ENCODE results near the gene PNKP. TPM values are rescaled to one million over a fixed set of nuclear protein-coding genes. Genes with fewer than 3 reads are reported as not detected.

The PNKP gene
- total RNA-seq, 1 experiment from 2014 or later: 146 TPM

DNA sequence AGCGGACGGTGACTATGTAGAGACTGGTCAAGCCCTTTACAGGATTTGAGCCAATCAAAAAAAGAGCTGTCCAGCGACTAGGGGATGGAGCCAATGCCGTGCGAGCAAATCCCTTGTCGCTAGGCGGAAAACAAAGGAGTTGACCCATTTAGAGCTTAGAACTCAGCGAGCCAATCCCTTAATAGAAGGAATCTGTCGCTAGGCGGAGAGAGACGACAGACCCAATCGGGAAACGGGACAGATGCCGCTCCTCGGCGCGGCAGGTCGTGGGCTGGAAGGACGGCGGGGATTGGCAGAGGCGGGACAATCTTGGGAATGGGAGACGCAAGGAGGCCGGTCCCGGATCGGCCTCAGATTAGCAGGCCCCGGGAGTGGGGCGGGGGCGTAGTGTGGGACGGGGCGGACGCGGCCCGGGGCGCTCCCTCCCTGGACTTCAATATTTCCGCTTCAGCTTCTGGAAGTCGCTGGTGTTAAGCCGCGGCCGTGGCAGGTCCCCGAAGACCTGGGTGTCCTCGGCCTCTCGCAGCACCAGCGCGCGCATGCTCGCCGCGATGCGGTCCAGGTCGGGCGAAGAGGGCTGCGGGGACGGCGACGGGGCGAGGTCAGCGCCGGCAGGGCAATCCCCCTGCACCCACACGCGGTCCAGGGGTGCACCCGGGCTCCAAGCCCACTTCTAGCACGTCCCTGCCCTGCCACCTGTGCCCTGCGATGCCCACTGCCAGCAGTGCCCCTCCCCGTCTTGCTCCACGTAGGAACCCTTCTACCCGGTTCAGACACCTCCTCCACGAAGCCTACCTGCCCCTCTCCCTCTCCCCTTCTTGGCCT lies 2.3 kb upstream of the PNKP start (continued):
- TF ChIP-seq, protein P1, sequence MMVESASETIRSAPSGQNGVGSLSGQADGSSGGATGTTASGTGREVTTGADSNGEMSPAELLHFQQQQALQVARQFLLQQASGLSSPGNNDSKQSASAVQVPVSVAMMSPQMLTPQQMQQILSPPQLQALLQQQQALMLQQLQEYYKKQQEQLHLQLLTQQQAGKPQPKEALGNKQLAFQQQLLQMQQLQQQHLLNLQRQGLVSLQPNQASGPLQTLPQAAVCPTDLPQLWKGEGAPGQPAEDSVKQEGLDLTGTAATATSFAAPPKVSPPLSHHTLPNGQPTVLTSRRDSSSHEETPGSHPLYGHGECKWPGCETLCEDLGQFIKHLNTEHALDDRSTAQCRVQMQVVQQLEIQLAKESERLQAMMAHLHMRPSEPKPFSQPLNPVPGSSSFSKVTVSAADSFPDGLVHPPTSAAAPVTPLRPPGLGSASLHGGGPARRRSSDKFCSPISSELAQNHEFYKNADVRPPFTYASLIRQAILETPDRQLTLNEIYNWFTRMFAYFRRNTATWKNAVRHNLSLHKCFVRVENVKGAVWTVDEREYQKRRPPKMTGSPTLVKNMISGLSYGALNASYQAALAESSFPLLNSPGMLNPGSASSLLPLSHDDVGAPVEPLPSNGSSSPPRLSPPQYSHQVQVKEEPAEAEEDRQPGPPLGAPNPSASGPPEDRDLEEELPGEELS (CRISPR knock-in tag; IDR thresholded peaks at IDR 0.05): peak; percentile 57; the same call in 1 of the 2 replicates
- TF ChIP-seq SMAD3 (CRISPR knock-in tag; IDR thresholded peaks at IDR 0.05; ENCODE audit: borderline replicate concordance) (peak; percentile 86; the same call in 1 of the 2 replicates), FOXP1 (CRISPR knock-in tag; IDR thresholded peaks at IDR 0.05; ENCODE audit: borderline replicate concordance) (peak; percentile 77; the same call in 1 of the 2 replicates), FOXK1 (CRISPR knock-in tag; IDR thresholded peaks at IDR 0.05) (peak; percentile 46; the same call in 1 of the 2 replicates), NFE2L1 (CRISPR knock-in tag; IDR thresholded peaks at IDR 0.05) (no peak), ZNF396 (CRISPR knock-in tag; IDR thresholded peaks at IDR 0.05; ENCODE audit: borderline replicate concordance) (no peak), NFYB (CRISPR knock-in tag; conservative IDR thresholded peaks at IDR 0.05; ENCODE audit: low read depth) (peak; percentile 86), JUN (CRISPR knock-in tag; IDR thresholded peaks at IDR 0.05) (no peak), ETV6 (CRISPR knock-in tag; IDR thresholded peaks at IDR 0.05) (peak; percentile 79)
- TF ChIP-seq, protein P2, sequence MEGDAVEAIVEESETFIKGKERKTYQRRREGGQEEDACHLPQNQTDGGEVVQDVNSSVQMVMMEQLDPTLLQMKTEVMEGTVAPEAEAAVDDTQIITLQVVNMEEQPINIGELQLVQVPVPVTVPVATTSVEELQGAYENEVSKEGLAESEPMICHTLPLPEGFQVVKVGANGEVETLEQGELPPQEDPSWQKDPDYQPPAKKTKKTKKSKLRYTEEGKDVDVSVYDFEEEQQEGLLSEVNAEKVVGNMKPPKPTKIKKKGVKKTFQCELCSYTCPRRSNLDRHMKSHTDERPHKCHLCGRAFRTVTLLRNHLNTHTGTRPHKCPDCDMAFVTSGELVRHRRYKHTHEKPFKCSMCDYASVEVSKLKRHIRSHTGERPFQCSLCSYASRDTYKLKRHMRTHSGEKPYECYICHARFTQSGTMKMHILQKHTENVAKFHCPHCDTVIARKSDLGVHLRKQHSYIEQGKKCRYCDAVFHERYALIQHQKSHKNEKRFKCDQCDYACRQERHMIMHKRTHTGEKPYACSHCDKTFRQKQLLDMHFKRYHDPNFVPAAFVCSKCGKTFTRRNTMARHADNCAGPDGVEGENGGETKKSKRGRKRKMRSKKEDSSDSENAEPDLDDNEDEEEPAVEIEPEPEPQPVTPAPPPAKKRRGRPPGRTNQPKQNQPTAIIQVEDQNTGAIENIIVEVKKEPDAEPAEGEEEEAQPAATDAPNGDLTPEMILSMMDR (IDR thresholded peaks at IDR 0.05): no peak
- TF ChIP-seq, protein P3, sequence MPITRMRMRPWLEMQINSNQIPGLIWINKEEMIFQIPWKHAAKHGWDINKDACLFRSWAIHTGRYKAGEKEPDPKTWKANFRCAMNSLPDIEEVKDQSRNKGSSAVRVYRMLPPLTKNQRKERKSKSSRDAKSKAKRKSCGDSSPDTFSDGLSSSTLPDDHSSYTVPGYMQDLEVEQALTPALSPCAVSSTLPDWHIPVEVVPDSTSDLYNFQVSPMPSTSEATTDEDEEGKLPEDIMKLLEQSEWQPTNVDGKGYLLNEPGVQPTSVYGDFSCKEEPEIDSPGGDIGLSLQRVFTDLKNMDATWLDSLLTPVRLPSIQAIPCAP (CRISPR knock-in tag; IDR thresholded peaks at IDR 0.05): 0 out of 2 replicates have a peak, but pooled peaks have one; percentile 22

DNA sequence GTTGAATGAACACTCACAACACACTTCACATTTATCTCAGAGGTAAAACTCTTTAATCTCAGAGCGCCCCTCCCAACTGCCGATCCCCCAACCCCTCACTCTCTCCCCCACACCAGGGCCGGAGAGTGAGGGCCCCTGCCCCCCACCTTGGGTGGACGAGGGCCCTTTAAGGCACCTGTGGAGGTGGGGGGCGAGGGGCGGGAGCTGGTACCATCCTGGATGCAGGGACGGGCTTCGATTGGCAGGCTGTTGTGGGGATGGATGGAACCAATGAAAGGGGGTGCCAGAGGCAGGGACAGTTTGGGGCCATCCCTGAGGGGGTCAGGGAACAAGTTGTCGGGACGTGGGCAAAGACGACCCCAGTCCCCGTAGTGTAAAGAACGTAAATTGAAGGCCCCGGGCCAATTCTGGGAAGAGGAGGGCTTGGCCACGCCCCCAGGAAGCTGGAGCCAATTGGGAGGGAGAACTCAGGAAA lies 1.7 kb upstream of the PNKP start:
- CTCF ChIA-PET: interaction anchor here (0.6 to 2.2 kb wide), 16 partner anchors 8 to 771 kb away, joined by 3 to 11 read pairs (median 5); partner anchors contain the start of genes AKT1S1, AP2A1, FUZ and PTOV1
- POLR2A ChIA-PET: interaction anchor here (0.5 to 1.7 kb wide), 10 partner anchors 8 to 1010 kb away, joined by 3 to 13 read pairs (median 5); partner anchors contain the start of genes AKT1S1, AP2A1, ATF5 and FUZ
- ATAC-seq: peak; percentile 5
- Mint-ChIP-seq H3K4me3 (no peak overlapping the region), H3K9me3 (peaks cover 3% of the 10 kb centered on the region; the same call in 1 of the 2 replicates), H3K4me1 (peaks cover 25% of the 10 kb centered on the region), H3K27ac (no peak overlapping the region), H3K36me3 (peaks cover 12% of the 10 kb centered on the region), H3K27me3 (ENCODE audit: low read depth) (no peaks in the 10 kb centered on the region)
- TF ChIP-seq, protein P4, sequence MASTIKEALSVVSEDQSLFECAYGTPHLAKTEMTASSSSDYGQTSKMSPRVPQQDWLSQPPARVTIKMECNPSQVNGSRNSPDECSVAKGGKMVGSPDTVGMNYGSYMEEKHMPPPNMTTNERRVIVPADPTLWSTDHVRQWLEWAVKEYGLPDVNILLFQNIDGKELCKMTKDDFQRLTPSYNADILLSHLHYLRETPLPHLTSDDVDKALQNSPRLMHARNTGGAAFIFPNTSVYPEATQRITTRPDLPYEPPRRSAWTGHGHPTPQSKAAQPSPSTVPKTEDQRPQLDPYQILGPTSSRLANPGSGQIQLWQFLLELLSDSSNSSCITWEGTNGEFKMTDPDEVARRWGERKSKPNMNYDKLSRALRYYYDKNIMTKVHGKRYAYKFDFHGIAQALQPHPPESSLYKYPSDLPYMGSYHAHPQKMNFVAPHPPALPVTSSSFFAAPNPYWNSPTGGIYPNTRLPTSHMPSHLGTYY (CRISPR knock-in tag; IDR thresholded peaks at IDR 0.05): 0 out of 2 replicates have a peak, but pooled peaks have one; percentile 19
- peak; percentile 8 for TF ChIP-seq SP1 (CRISPR knock-in tag; conservative IDR thresholded peaks at IDR 0.05)
- peak; percentile 66; the same call in 1 of the 2 replicates for TF ChIP-seq PRRX2 (CRISPR knock-in tag; IDR thresholded peaks at IDR 0.05)
- TF ChIP-seq, protein P5, sequence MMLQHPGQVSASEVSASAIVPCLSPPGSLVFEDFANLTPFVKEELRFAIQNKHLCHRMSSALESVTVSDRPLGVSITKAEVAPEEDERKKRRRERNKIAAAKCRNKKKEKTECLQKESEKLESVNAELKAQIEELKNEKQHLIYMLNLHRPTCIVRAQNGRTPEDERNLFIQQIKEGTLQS (CRISPR knock-in tag; conservative IDR thresholded peaks at IDR 0.05): no peak
- no peak for TF ChIP-seq FOXK1 (CRISPR knock-in tag; IDR thresholded peaks at IDR 0.05)
- no peak for DNase-seq (ENCODE audit: low spot score)
